H9 (cell line): ENCODE measurements around the gene MRC1. TPM values are rescaled to one million over a fixed set of nuclear protein-coding genes. Genes with fewer than 3 reads are reported as not detected.

Experiments used
- DNase-seq: peaks from one replicate; pipeline ENCODE4 v3.0.0-alpha.2; 2017
- H2AFZ ChIP-seq: one replicate; pipeline ENCODE4 v1.6.1; 2013; ENCODE audit warnings: mild to moderate bottlenecking, low read length, control low read depth, moderate library complexity
- H2AK5ac ChIP-seq: 2 replicates; pipeline ENCODE4 v1.6.1; 2013; ENCODE audit warnings: low read length, control low read depth, mixed read lengths; ENCODE audit not compliant: insufficient read length
- H2BK120ac ChIP-seq: one replicate; pipeline ENCODE4 v1.6.1; 2013; ENCODE audit warnings: low read depth, mild to moderate bottlenecking, low read length, control low read depth, inconsistent platforms; ENCODE audit not compliant: poor library complexity, severe bottlenecking
- H2BK12ac ChIP-seq: 2 replicates; pipeline ENCODE4 v1.6.1; 2013; ENCODE audit warnings: low read length, control low read depth, mixed read lengths, low read depth; ENCODE audit not compliant: insufficient read length
- H2BK15ac ChIP-seq: 2 replicates; pipeline ENCODE4 v1.6.1; 2013; ENCODE audit warnings: low read depth, low read length, control low read depth
- H2BK20ac ChIP-seq: one replicate; pipeline ENCODE4 v1.6.1; 2013; ENCODE audit warnings: low read depth, mild to moderate bottlenecking, low read length, control low read depth, inconsistent platforms; ENCODE audit not compliant: poor library complexity, severe bottlenecking
- H2BK5ac ChIP-seq: 2 replicates; pipeline ENCODE4 v1.6.1; 2013; ENCODE audit warnings: low read length, control low read depth, mixed read lengths; ENCODE audit not compliant: insufficient read length
- H3K14ac ChIP-seq: 2 replicates; pipeline ENCODE4 v1.6.1; 2013; ENCODE audit warnings: low read length, control low read depth; ENCODE audit not compliant: insufficient read depth
- H3K18ac ChIP-seq: 2 replicates; pipeline ENCODE4 v1.6.1; 2013; ENCODE audit warnings: low read depth, mild to moderate bottlenecking, mixed read lengths, low read length, control low read depth; ENCODE audit not compliant: insufficient read length
- H3K23ac ChIP-seq: 2 replicates; pipeline ENCODE4 v1.6.1; 2013; ENCODE audit warnings: low read length, control low read depth, mixed read lengths, low read depth; ENCODE audit not compliant: insufficient read length
- H3K23me2 ChIP-seq: 2 replicates; pipeline ENCODE4 v1.6.1; 2013; ENCODE audit warnings: low read depth, mild to moderate bottlenecking, mixed read lengths, low read length, control low read depth; ENCODE audit not compliant: insufficient read length, poor library complexity, severe bottlenecking
- H3K27ac ChIP-seq: 2 replicates; pipeline ENCODE4 v1.5.1; 2013; ENCODE audit warnings: low read length, control low read depth, mixed read lengths, low read depth; ENCODE audit not compliant: insufficient read length
- H3K27me3 ChIP-seq: 2 replicates; pipeline ENCODE4 v1.6.1; 2013; ENCODE audit warnings: low read length, control low read depth, inconsistent platforms; ENCODE audit not compliant: insufficient read depth
- H3K4ac ChIP-seq: 2 replicates; pipeline ENCODE4 v1.6.1; 2013; ENCODE audit warnings: low read depth, mild to moderate bottlenecking, control low read depth, inconsistent platforms, low read length, moderate library complexity
- H3K4me1 ChIP-seq: 2 replicates; pipeline ENCODE4 v1.6.1; 2013; ENCODE audit warnings: low read length, control low read depth, inconsistent platforms; ENCODE audit not compliant: insufficient read depth
- H3K4me2 ChIP-seq: 2 replicates; pipeline ENCODE4 v1.6.1; 2013; ENCODE audit warnings: low read length, control low read depth, mixed read lengths; ENCODE audit not compliant: insufficient read length, insufficient read depth
- H3K56ac ChIP-seq: 2 replicates; pipeline ENCODE4 v1.6.1; 2013; ENCODE audit warnings: low read depth, mild to moderate bottlenecking, mixed read lengths, low read length, control low read depth; ENCODE audit not compliant: insufficient read length
- H3K79me1 ChIP-seq: 2 replicates; pipeline ENCODE4 v1.6.1; 2013; ENCODE audit warnings: low read depth, mild to moderate bottlenecking, moderate library complexity, low read length, control low read depth, inconsistent platforms; ENCODE audit not compliant: insufficient read depth, poor library complexity, severe bottlenecking
- H3K79me2 ChIP-seq: 2 replicates; pipeline ENCODE4 v1.6.1; 2013; ENCODE audit warnings: low read length, control low read depth, inconsistent platforms; ENCODE audit not compliant: insufficient read depth
- H3K9ac ChIP-seq: 2 replicates; pipeline ENCODE4 v1.6.1; 2013; ENCODE audit warnings: low read length, control low read depth, mixed read lengths; ENCODE audit not compliant: insufficient read length; ENCODE audit errors: extremely low read depth
- H3K9me3 ChIP-seq: one replicate; pipeline ENCODE4 v1.6.1; 2013; ENCODE audit warnings: low read depth, low read length, inconsistent platforms; ENCODE audit not compliant: control insufficient read depth
- H3T11ph ChIP-seq: one replicate; pipeline ENCODE4 v1.6.1; 2013; ENCODE audit warnings: mild to moderate bottlenecking, low read length, control low read depth, inconsistent platforms
- H4K20me1 ChIP-seq: one replicate; pipeline ENCODE4 v1.6.1; 2013; ENCODE audit not compliant: control insufficient read depth, insufficient read length, insufficient read depth
- H4K5ac ChIP-seq: 2 replicates; pipeline ENCODE4 v1.6.1; 2013; ENCODE audit warnings: low read depth, mild to moderate bottlenecking, mixed read lengths, low read length, control low read depth; ENCODE audit not compliant: insufficient read length
- H4K8ac ChIP-seq: replicated peaks from 2 replicates; pipeline ENCODE4 v1.6.1; 2013; ENCODE audit warnings: low read length, control low read depth, mixed read lengths, low read depth; ENCODE audit not compliant: insufficient read length
- H4K91ac ChIP-seq: 2 replicates; pipeline ENCODE4 v1.6.1; 2013; ENCODE audit warnings: low read depth, mild to moderate bottlenecking, moderate library complexity, mixed read lengths, low read length, control low read depth; ENCODE audit not compliant: insufficient read length
- H3K27ac Mint-ChIP-seq, 3 experiments: 2 replicates in 2 of 3; 3 replicates in 1 of 3; pipeline ENCODE4 v1.8.0; 2020 to 2021; ENCODE audit warnings: mixed read lengths in 3 of 3, mild to moderate bottlenecking in 1 of 3, moderate library complexity in 1 of 3
- H3K27me3 Mint-ChIP-seq: 2 replicates; pipeline ENCODE4 v1.8.0; 2021; ENCODE audit warnings: low read depth, mild to moderate bottlenecking, moderate library complexity, mixed read lengths
- H3K36me3 Mint-ChIP-seq, 3 experiments: 2 replicates in 2 of 3; 3 replicates in 1 of 3; pipeline ENCODE4 v1.8.0; 2020 to 2021; ENCODE audit warnings: low read depth in 3 of 3, mixed read lengths in 3 of 3; ENCODE audit not compliant: insufficient read depth in 1 of 3
- H3K4me1 Mint-ChIP-seq, 2 experiments: 2 replicates each; pipeline ENCODE4 v1.8.0; 2020; ENCODE audit warnings: mixed read lengths in 2 of 2
- H3K4me3 Mint-ChIP-seq, 2 experiments: 2 replicates in 1 of 2; 3 replicates in 1 of 2; pipeline ENCODE4 v1.8.0; 2020 to 2021; ENCODE audit warnings: mild to moderate bottlenecking in 2 of 2, mixed read lengths in 2 of 2, moderate library complexity in 1 of 2
- H3K9me3 Mint-ChIP-seq, 2 experiments: 2 replicates in 1 of 2; 3 replicates in 1 of 2; pipeline ENCODE4 v1.8.0; 2020; ENCODE audit warnings: mild to moderate bottlenecking in 2 of 2, mixed read lengths in 2 of 2, moderate library complexity in 1 of 2
- CTCF ChIP-seq: fragments of 200-600 bp; sonication (generic); conservative IDR thresholded peaks from 3 replicates; pipeline ENCODE4 v1.8.0; 2021; ENCODE audit warnings: antibody characterized with exemption, mild to moderate bottlenecking
- WGBS: extraction: QIAGEN DNeasy Blood & Tissue Kit; methylation state at CpG from one replicate; pipeline ENCODE4 v1.1.7; 2013; ENCODE audit warnings: missing lambda C conversion rate, low lambda C conversion rate, mixed read lengths; ENCODE audit not compliant: insufficient read length; ENCODE audit errors: extremely low coverage; 5-methylcytosine and 5-hydroxymethylcytosine counted together
- total RNA-seq: library from RNA; stranded (reverse); gene quantifications from 2 replicates; pipeline ENCODE4 v1.2.1, GENCODE V29; 2021

Gene MRC1
- total RNA-seq, 1 experiment from 2014 or later, result not detected

- no peak overlapping the region for H3K14ac ChIP-seq
- no peak overlapping the region for H4K91ac ChIP-seq
- TF ChIP-seq CTCF, result no peak
- H2BK15ac ChIP-seq, result no peak overlapping the region
- no peak overlapping the region for H3K56ac ChIP-seq
- H2BK5ac ChIP-seq, result no peak overlapping the region
- H2AK5ac ChIP-seq, result no peak overlapping the region
- H3K4me1 Mint-ChIP-seq, result no peaks in the 10 kb centered on the region
- no peaks in the 10 kb centered on the region for H3K79me2 ChIP-seq
- H3K4me2 ChIP-seq, result no peak overlapping the region
- H3K4me1 ChIP-seq, result no peaks in the 10 kb centered on the region
- H3K4me3 Mint-ChIP-seq, result no peak overlapping the region
- H4K5ac ChIP-seq, result no peak overlapping the region
- no peaks in the 10 kb centered on the region for H3K79me1 ChIP-seq
- no peak overlapping the region for H3K18ac ChIP-seq
- H3K23ac ChIP-seq, result no peak overlapping the region
- H3K27ac Mint-ChIP-seq, result no peak overlapping the region
- no peaks in the 10 kb centered on the region for H3K36me3 Mint-ChIP-seq
- DNase-seq, result no peak
- no peak overlapping the region for H2AFZ ChIP-seq
- H3K9ac ChIP-seq, result no peak overlapping the region
- H3K9me3 Mint-ChIP-seq, result no peaks in the 10 kb centered on the region
- no peaks in the 10 kb centered on the region for H4K20me1 ChIP-seq
- H2BK120ac ChIP-seq, result no peak overlapping the region
- H4K8ac ChIP-seq, result no peak overlapping the region
- H3K27me3 ChIP-seq, result no peaks in the 10 kb centered on the region
- no CpG with 5 or more reads among the region's 4 CpGs for WGBS
- no peak overlapping the region for H3K4ac ChIP-seq
- H3K27ac ChIP-seq, result no peak overlapping the region
- no peak overlapping the region for H3T11ph ChIP-seq
- no peaks in the 10 kb centered on the region for H3K9me3 ChIP-seq
- H2BK20ac ChIP-seq, result no peak overlapping the region
- H3K27me3 Mint-ChIP-seq, result peaks cover 2% of the 10 kb centered on the region; the same call in 1 of the 2 replicates
- H2BK12ac ChIP-seq, result no peak overlapping the region
- H3K23me2 ChIP-seq, result no peaks in the 10 kb centered on the region
Measured at GRCh38 chr10:17780727-17781126, 28.4 kb upstream of the MRC1 start.
